Loucy (cell line): ENCODE results near the gene VWA8.

Experiments
- EZH2phosphoT487 ChIP-seq: fragments of 200-600 bp; IDR thresholded peaks from 2 replicates; pipeline ENCODE4 v1.6.1; 2018; ENCODE audit warnings: antibody characterized with exemption, mild to moderate bottlenecking, moderate library complexity, borderline replicate concordance
- TF ChIP-seq, protein P1 (sequence below): fragments of 200-600 bp; sonication (generic); conservative IDR thresholded peaks from 2 replicates; pipeline ENCODE4 v1.5.1; 2014; ENCODE audit warnings: mild to moderate bottlenecking, antibody characterized with exemption, low read length

DNA sequence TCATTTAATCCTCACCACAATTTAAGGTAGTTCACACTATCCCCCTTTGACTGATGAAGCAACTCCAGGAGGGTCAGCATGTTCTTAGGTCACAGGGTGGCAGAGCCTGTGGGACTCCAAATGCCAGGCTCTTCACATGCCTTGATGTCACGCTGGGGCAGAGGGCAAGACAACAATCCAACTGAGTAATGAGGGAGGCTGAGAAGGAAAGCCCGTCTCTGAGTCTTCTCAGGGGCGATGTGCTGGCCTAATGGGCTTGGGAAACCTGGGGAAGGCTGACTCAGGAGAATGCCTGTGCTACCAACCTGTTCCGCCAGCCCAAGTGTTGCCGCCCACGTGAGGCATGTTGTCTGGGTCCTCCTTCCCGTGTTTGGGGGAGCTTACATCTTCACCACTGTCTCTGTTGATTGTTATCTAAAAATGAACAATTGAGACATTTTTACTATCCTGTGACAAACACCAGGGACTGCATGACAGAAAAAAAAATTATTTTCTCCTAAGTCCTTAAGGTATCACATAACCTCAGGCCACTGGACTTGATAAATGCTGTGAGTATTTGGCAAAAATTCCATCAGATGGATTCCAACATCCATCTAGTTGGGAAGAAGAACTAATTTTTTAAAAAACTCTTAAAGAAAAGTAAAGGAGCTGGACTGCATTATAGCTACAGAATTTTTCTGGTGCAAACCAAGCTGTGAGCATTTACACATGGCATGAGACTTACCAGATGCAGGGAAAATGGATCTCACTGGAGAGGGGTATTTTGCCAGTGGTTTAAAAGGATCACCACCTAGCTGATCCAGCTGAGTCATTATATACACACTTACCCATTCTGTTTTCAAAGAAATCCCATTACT lies 346.0 kb downstream of the VWA8 start:
- TF ChIP-seq, protein P1, sequence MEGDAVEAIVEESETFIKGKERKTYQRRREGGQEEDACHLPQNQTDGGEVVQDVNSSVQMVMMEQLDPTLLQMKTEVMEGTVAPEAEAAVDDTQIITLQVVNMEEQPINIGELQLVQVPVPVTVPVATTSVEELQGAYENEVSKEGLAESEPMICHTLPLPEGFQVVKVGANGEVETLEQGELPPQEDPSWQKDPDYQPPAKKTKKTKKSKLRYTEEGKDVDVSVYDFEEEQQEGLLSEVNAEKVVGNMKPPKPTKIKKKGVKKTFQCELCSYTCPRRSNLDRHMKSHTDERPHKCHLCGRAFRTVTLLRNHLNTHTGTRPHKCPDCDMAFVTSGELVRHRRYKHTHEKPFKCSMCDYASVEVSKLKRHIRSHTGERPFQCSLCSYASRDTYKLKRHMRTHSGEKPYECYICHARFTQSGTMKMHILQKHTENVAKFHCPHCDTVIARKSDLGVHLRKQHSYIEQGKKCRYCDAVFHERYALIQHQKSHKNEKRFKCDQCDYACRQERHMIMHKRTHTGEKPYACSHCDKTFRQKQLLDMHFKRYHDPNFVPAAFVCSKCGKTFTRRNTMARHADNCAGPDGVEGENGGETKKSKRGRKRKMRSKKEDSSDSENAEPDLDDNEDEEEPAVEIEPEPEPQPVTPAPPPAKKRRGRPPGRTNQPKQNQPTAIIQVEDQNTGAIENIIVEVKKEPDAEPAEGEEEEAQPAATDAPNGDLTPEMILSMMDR = no peak
- TF ChIP-seq EZH2phosphoT487 = no peak
